GM10266 (cell line): Measurements from ENCODE around the gene CTCFL.

ENCODE experiments used
- DNase-seq: peaks from one replicate; pipeline ENCODE4 v3.0.0; 2012; ENCODE audit errors: extremely low spot score
- CTCF ChIP-seq: IDR thresholded peaks from 2 replicates; pipeline ENCODE4 v1.5.1; 2012; ENCODE audit warnings: mild to moderate bottlenecking, low read depth; ENCODE audit not compliant: control insufficient read depth, insufficient read depth; ENCODE audit errors: missing control alignments

CTCFL gene

GRCh38 chr20:57459278-57459677 is 65.7 kb downstream of the CTCFL start:
- no peak for TF ChIP-seq CTCF
- DNase-seq = no peak

DNA sequence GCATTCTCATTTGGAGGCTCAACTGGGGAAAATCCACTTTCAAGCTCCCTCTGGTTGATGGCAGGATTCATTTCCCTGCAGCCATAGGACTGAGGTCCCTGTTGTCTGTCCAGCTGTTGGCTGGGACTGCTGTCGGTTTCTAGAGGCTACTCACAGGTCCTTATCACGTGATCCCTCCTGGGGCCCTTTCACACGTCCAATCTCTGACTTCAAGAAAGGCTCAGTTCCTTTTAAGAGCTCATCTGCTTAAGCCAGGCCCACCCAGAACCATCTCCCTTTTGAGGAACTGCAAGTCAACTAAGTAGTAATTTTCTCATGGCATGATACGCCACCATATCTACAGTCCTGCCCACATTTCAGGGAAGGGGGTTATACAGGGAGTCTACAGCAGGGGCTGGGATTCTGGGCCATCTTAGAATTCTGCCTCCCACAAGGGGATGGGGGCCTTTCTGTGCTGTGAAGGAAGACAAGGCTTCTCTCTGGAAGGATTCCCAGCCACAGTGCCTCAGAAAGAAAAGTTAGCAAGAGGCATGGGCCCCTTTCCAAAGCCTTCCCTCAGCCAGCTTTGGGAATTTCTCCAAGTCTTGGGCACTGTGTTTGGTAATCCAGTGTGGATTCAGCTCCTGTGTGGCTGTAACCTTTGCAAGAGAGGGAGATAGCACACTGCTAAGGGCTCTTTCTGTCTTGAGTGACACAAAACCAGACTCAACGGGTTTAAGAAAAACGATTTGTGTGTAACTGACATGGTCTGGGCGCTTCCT is 66.4 kb downstream of the CTCFL start:
- no peak for TF ChIP-seq CTCF
- no peak for DNase-seq

- TF ChIP-seq CTCF = no peak
Observed at GRCh38 chr20:57457243-57458095, 67.5 kb downstream of the CTCFL start.

DNA sequence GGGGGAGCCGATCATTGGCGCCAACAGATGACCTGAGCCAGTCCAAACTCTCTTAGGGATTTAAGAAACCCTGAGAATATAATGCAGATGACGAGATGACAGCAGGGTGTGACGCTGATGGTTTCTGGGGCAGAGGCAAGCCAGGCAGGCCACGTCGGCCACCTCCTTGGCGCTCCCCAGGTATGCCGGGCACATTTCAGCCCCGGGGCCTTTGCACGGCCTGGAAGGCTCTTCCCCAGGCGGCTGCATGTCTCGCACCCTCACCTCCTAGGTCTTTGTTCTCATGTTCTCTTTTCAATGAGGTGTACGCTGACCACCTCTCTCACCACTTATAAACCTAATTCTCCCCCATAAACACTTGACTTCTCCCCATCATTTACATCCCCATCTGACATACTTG is 68.8 kb downstream of the CTCFL start:
- TF ChIP-seq CTCF = no peak
- DNase-seq = no peak

More at GRCh38 chr20:57457243-57458095, 67.5 kb downstream of the CTCFL start:
- DNase-seq = no peak

GRCh38 chr20:57455386-57455785 is 69.6 kb downstream of the CTCFL start:
- no peak for DNase-seq
- no peak for TF ChIP-seq CTCF

- TF ChIP-seq CTCF = no peak
- DNase-seq = no peak
Observed at GRCh38 chr20:57451795-57452661, 72.9 kb downstream of the CTCFL start.
